ENCODE measurements around the gene CATSPER1. TPM values are rescaled to one million over a fixed set of nuclear protein-coding genes. Genes with fewer than 3 reads are reported as not detected.

The CATSPER1 gene
- total and polyA plus RNA-seq, 2 of the 13 experiments (the other 11 are each of a cell fraction or from before 2014, with no cell fraction given) = 0.17 TPM; not detected in 1

DNA sequence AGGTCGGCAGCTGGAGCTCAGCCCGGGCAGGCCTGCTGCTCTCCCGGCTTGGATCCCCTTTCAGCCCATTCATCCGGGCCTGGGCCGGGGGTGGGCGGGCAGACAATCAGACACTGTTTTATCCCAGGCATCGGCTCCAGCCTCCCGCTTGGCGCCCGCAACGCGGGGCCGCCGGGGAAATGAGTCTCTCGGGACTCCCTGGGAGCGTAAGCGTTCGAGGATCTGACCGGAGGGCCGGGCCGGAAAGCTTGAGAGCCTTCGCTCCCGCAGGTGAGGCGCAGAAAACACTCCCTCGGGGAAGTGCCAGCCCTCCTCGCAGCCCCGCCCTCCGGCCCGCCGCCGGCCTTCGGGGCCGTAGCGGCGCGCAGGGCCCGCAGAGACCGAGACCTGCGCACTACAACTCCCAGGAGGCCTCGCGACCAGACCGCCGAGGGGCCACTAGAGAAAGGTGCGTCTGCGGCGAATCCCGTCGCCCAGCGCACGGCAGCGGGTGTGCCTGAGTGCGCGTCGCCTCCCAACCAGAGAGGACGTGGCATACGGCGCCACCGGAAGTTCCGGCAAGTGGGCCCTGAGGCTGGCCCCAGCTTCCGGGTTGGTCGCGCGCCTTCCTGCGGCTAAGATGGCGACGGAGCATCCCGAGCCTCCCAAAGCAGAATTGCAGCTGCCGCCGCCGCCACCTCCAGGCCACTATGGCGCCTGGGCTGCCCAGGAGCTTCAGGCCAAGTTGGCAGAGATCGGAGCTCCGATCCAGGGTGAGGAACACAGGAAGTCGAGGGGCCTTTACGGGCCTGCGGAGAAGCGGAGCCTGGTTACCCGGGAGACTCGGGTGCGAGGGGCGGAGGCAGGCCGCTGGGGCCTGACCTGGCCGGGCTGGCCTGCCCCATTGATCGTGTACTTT is 25.7 kb upstream of the CATSPER1 start, which contains the start of gene SF3B2 (continued):
- TF ChIP-seq, protein P1, sequence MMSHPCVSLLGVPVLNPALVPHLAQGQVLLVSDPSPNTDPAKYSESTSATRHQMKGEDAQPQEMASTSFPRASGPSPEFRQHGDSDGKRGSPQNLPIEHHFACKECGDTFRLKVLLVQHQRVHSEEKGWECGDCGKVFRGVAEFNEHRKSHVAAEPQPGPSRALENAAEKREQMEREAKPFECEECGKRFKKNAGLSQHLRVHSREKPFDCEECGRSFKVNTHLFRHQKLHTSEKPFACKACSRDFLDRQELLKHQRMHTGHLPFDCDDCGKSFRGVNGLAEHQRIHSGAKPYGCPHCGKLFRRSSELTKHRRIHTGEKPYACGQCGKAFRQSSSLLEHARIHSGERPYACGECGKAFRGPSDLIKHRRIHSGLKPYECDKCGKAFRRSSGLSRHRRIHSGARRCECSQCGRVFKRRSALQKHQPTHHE (CRISPR knock-in tag; IDR thresholded peaks at IDR 0.05; ENCODE audit: borderline replicate concordance) = peak; percentile 52; the same call in 1 of the 2 replicates
- TF ChIP-seq HMGA1 (CRISPR knock-in tag; conservative IDR thresholded peaks at IDR 0.05) (no peak), CENPT (CRISPR knock-in tag; IDR thresholded peaks at IDR 0.05; ENCODE audit: low read depth) (no peak), CENPX (CRISPR knock-in tag; IDR thresholded peaks at IDR 0.05) (no peak), ZBTB7B (CRISPR knock-in tag; IDR thresholded peaks at IDR 0.05) (peak; percentile 31; the same call in 1 of the 2 replicates), ZNF282 (IDR thresholded peaks at IDR 0.05; ENCODE audit: partially characterized antibody) (no peak), SOX6 (IDR thresholded peaks at IDR 0.05) (no peak), SOX6 (CRISPR knock-in tag; IDR thresholded peaks at IDR 0.05) (peak; percentile 47; the same call in 1 of the 2 replicates), NFE2L2 (IDR thresholded peaks at IDR 0.05; ENCODE audit: low read length) (no peak), ZNF230 (CRISPR knock-in tag; IDR thresholded peaks at IDR 0.05) (peak; percentile 93), NRL (CRISPR knock-in tag; IDR thresholded peaks at IDR 0.05; ENCODE audit: borderline replicate concordance) (peak; percentile 43; the same call in 1 of the 2 replicates), ZFP1 (CRISPR knock-in tag; IDR thresholded peaks at IDR 0.05) (peak; percentile 87; the same call in 1 of the 2 replicates), ARID2 (CRISPR knock-in tag; IDR thresholded peaks at IDR 0.05; ENCODE audit: borderline replicate concordance) (peak; percentile 62; the same call in 1 of the 2 replicates)
- TF ChIP-seq, protein P2, sequence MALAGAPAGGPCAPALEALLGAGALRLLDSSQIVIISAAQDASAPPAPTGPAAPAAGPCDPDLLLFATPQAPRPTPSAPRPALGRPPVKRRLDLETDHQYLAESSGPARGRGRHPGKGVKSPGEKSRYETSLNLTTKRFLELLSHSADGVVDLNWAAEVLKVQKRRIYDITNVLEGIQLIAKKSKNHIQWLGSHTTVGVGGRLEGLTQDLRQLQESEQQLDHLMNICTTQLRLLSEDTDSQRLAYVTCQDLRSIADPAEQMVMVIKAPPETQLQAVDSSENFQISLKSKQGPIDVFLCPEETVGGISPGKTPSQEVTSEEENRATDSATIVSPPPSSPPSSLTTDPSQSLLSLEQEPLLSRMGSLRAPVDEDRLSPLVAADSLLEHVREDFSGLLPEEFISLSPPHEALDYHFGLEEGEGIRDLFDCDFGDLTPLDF (CRISPR knock-in tag; IDR thresholded peaks at IDR 0.05) = peak; percentile 95
- TF ChIP-seq, protein P3, sequence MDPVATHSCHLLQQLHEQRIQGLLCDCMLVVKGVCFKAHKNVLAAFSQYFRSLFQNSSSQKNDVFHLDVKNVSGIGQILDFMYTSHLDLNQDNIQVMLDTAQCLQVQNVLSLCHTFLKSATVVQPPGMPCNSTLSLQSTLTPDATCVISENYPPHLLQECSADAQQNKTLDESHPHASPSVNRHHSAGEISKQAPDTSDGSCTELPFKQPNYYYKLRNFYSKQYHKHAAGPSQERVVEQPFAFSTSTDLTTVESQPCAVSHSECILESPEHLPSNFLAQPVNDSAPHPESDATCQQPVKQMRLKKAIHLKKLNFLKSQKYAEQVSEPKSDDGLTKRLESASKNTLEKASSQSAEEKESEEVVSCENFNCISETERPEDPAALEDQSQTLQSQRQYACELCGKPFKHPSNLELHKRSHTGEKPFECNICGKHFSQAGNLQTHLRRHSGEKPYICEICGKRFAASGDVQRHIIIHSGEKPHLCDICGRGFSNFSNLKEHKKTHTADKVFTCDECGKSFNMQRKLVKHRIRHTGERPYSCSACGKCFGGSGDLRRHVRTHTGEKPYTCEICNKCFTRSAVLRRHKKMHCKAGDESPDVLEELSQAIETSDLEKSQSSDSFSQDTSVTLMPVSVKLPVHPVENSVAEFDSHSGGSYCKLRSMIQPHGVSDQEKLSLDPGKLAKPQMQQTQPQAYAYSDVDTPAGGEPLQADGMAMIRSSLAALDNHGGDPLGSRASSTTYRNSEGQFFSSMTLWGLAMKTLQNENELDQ (CRISPR knock-in tag; IDR thresholded peaks at IDR 0.05; ENCODE audit: borderline replicate concordance) = no peak; the same call in 1 of the 2 replicates
- TF ChIP-seq, protein P4, sequence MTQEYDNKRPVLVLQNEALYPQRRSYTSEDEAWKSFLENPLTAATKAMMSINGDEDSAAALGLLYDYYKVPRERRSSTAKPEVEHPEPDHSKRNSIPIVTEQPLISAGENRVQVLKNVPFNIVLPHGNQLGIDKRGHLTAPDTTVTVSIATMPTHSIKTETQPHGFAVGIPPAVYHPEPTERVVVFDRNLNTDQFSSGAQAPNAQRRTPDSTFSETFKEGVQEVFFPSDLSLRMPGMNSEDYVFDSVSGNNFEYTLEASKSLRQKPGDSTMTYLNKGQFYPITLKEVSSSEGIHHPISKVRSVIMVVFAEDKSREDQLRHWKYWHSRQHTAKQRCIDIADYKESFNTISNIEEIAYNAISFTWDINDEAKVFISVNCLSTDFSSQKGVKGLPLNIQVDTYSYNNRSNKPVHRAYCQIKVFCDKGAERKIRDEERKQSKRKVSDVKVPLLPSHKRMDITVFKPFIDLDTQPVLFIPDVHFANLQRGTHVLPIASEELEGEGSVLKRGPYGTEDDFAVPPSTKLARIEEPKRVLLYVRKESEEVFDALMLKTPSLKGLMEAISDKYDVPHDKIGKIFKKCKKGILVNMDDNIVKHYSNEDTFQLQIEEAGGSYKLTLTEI (CRISPR knock-in tag; conservative IDR thresholded peaks at IDR 0.05) = no peak
- TF ChIP-seq, protein P5, sequence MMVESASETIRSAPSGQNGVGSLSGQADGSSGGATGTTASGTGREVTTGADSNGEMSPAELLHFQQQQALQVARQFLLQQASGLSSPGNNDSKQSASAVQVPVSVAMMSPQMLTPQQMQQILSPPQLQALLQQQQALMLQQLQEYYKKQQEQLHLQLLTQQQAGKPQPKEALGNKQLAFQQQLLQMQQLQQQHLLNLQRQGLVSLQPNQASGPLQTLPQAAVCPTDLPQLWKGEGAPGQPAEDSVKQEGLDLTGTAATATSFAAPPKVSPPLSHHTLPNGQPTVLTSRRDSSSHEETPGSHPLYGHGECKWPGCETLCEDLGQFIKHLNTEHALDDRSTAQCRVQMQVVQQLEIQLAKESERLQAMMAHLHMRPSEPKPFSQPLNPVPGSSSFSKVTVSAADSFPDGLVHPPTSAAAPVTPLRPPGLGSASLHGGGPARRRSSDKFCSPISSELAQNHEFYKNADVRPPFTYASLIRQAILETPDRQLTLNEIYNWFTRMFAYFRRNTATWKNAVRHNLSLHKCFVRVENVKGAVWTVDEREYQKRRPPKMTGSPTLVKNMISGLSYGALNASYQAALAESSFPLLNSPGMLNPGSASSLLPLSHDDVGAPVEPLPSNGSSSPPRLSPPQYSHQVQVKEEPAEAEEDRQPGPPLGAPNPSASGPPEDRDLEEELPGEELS (CRISPR knock-in tag; IDR thresholded peaks at IDR 0.05) = peak; percentile 60
- TF ChIP-seq, protein P6, sequence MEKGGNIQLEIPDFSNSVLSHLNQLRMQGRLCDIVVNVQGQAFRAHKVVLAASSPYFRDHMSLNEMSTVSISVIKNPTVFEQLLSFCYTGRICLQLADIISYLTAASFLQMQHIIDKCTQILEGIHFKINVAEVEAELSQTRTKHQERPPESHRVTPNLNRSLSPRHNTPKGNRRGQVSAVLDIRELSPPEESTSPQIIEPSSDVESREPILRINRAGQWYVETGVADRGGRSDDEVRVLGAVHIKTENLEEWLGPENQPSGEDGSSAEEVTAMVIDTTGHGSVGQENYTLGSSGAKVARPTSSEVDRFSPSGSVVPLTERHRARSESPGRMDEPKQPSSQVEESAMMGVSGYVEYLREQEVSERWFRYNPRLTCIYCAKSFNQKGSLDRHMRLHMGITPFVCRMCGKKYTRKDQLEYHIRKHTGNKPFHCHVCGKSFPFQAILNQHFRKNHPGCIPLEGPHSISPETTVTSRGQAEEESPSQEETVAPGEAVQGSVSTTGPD (CRISPR knock-in tag; IDR thresholded peaks at IDR 0.05) = no peak
